Smooth muscle cell (in vitro differentiated cells): ENCODE measurements around the gene ECHS1. TPM values are rescaled to one million over a fixed set of nuclear protein-coding genes. Genes with fewer than 3 reads are reported as not detected.

Source experiments
- DNase-seq: peaks from one replicate; lab custom pipeline; 2025; ENCODE audit not compliant: unreplicated experiment; lab: John Stamatoyannopoulos, UW
- H2AFZ ChIP-seq: fragments of 200-600 bp; sonication (generic); 2 replicates; pipeline ENCODE4 v1.6.0; 2016; ENCODE audit warnings: antibody characterized with exemption, low read depth, mild to moderate bottlenecking
- H3F3A ChIP-seq: fragments of 200-600 bp; sonication (generic); 2 replicates; pipeline ENCODE4 v1.6.0; 2017; ENCODE audit warnings: antibody characterized with exemption, low read depth
- H3K27ac ChIP-seq: fragments of 200-600 bp; sonication (generic); 2 replicates; pipeline ENCODE4 v1.5.1; 2016; ENCODE audit warnings: low read depth, mild to moderate bottlenecking
- H3K27me3 ChIP-seq: fragments of 200-600 bp; sonication (generic); 2 replicates; pipeline ENCODE4 v1.6.1; 2016; ENCODE audit warnings: low read depth, mild to moderate bottlenecking
- H3K36me3 ChIP-seq: fragments of 200-600 bp; sonication (generic); 2 replicates; pipeline ENCODE4 v1.5.1; 2016; ENCODE audit warnings: low read depth
- H3K4me1 ChIP-seq: fragments of 200-600 bp; sonication (generic); 2 replicates; pipeline ENCODE4 v1.5.1; 2016; ENCODE audit warnings: low read depth
- H3K4me2 ChIP-seq: fragments of 200-600 bp; sonication (generic); 2 replicates; pipeline ENCODE4 v1.6.0; 2016; ENCODE audit warnings: mild to moderate bottlenecking
- H3K4me3 ChIP-seq: fragments of 200-600 bp; sonication (generic); 2 replicates; pipeline ENCODE4 v1.5.1; 2016; ENCODE audit warnings: mild to moderate bottlenecking
- H3K79me2 ChIP-seq: fragments of 200-600 bp; sonication (generic); 2 replicates; pipeline ENCODE4 v1.6.0; 2016; ENCODE audit warnings: low read depth, mild to moderate bottlenecking
- H3K9ac ChIP-seq: fragments of 200-600 bp; sonication (generic); 2 replicates; pipeline ENCODE4 v1.6.0; 2016; ENCODE audit warnings: low read depth
- H3K9me3 ChIP-seq: fragments of 200-600 bp; sonication (generic); replicated peaks from 2 replicates; pipeline ENCODE4 v1.5.1; 2016; ENCODE audit warnings: low read depth
- H4K20me1 ChIP-seq: fragments of 200-600 bp; sonication (generic); 2 replicates; pipeline ENCODE4 v1.6.0; 2016; ENCODE audit warnings: low read depth
- CTCF ChIP-seq: fragments of 200-600 bp; sonication (generic); IDR thresholded peaks from 2 replicates; pipeline ENCODE4 v1.5.1; 2017; ENCODE audit warnings: borderline replicate concordance, mild to moderate bottlenecking, antibody characterized with exemption; ENCODE audit not compliant: insufficient read depth, poor library complexity, severe bottlenecking
- WGBS: methylation state at CpG from one replicate; pipeline ENCODE4 v1.1.7; 2016; ENCODE audit warnings: low lambda C conversion rate; 5-methylcytosine and 5-hydroxymethylcytosine counted together
- polyA plus RNA-seq: library from polyadenylated mRNA; unstranded; fragments of >200 nt; fragmentation: Nextera tagmentation; extraction: Ambion mirVana; gene quantifications from 2 replicates; pipeline ENCODE4 v1.2.1, GENCODE V29; 2016
- total RNA-seq: library from RNA; depleted of rRNA; stranded (reverse); fragments of >200 nt; gene quantifications from 2 replicates; pipeline ENCODE4 v1.2.3, GENCODE V29; 2014

ECHS1 gene
- total and polyA plus RNA-seq, 2 experiments from 2014 or later: 63.8 to 112 TPM

GRCh38 chr10:133332936-133333699 lies 40.0 kb downstream of the ECHS1 start:
- no peaks in the 10 kb centered on the region for H3K79me2 ChIP-seq
- H3K27me3 ChIP-seq: peaks cover 69% of the 10 kb centered on the region

DNA sequence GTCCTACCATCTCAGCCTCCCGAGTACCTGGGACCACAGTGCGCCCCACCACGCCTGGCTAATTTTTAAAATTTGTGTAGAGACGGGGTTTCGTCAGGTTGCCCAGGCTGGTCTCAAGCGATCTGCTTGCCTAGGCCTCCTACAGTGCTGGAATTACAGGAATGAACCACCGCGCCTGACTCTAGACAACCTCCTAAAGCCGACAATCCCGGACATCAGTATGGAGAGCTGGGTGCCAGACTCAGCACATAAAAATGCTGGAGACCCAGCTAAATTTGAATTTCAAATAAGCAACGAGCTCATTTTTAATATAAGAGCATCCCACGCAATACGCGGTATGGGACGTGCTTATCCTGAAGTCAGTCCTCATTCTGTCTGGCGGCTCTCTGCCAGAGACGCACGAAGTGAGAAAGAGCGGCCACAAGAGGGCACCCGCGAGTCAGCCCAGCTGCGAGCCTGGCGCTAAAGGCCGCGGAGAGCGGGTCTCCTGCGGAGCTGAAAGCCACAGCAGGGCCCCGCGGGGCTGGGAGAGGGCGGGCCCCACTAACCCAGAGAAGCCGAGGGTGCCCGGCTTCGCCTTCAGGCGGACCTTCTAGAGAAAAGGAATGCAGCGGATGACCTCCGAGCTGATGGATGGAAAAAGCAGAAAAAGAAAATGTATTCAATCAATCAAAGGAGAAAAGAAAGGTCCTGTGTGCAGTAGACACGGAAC lies 43.5 kb downstream of the ECHS1 start:
- Histone ChIP-seq H3K9ac (no peak overlapping the region), H3F3A (no peaks in the 10 kb centered on the region), H3K4me2 (peak overlapping the region; percentile 85), H3K4me1 (peaks cover 12% of the 10 kb centered on the region), H3K27ac (no peak overlapping the region), H3K4me3 (peak overlapping the region; percentile 39), H3K27me3 (peaks cover 64% of the 10 kb centered on the region), H3K9me3 (no peaks in the 10 kb centered on the region), H3K36me3 (no peaks in the 10 kb centered on the region), H4K20me1 (no peaks in the 10 kb centered on the region), H3K79me2 (no peaks in the 10 kb centered on the region), H2AFZ (no peak overlapping the region)
- DNase-seq: peak; percentile 64
- 9% methylated on average over 37 of the region's 37 CpGs for WGBS
- peak; percentile 96 for TF ChIP-seq CTCF

More at GRCh38 chr10:133332936-133333699, 40.0 kb downstream of the ECHS1 start:
- Histone ChIP-seq H3K4me1 (peaks cover 3% of the 10 kb centered on the region), H3K4me3 (no peak overlapping the region), H3K9me3 (no peaks in the 10 kb centered on the region), H3F3A (no peaks in the 10 kb centered on the region), H3K36me3 (no peaks in the 10 kb centered on the region), H3K9ac (no peak overlapping the region), H4K20me1 (no peaks in the 10 kb centered on the region), H3K27ac (no peak overlapping the region), H2AFZ (no peak overlapping the region), H3K4me2 (no peak overlapping the region)
- 90% methylated on average over 18 of the region's 30 CpGs for WGBS
- no peak for TF ChIP-seq CTCF
- no peak for DNase-seq

- Histone ChIP-seq H3K4me3 (no peak overlapping the region), H3K4me1 (peaks cover 12% of the 10 kb centered on the region), H3F3A (no peaks in the 10 kb centered on the region), H3K9me3 (no peaks in the 10 kb centered on the region), H3K4me2 (no peak overlapping the region), H3K27me3 (peaks cover 60% of the 10 kb centered on the region), H3K27ac (no peak overlapping the region), H3K9ac (no peak overlapping the region), H3K79me2 (no peaks in the 10 kb centered on the region), H4K20me1 (no peaks in the 10 kb centered on the region), H3K36me3 (no peaks in the 10 kb centered on the region), H2AFZ (no peak overlapping the region)
- no peak for TF ChIP-seq CTCF
- DNase-seq: no peak
- WGBS: 89% methylated on average over 15 of the region's 15 CpGs
Measured at GRCh38 chr10:133328358-133329343, 44.5 kb downstream of the ECHS1 start.
